ENCODE data around the gene DCC.
A peak's percentile ranks its signal among the peaks of the same experiment; 100 is the strongest.

Gene DCC

DNA sequence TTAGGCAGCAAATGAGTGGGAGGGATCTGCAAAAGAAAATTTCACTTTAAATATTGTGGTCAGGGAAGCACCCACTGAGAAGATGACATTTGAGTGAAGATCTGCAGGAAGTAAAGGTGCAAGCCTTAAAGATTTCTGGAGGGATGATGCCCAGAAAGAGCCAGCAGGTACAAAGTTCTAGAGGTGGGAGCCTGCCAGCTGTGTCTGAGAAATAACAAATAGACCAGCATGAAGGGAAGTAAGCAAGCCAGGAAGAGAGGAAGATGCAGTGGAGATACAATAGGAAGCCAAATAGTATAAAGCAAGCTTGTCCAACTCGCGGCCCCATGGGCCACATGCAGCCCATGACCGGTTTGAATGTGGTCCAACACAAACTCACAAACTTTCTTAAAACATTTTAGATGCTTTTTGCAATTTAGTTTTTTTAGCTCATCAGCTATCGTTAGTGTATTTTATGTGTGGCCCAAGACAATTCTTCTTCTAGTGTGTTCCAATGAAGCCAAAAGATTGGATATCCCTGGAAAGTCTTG, 489.9 kb downstream of the DCC start:
- Mint-ChIP-seq H3K36me3 (ENCODE audit: insufficient read depth) (no peaks in the 10 kb centered on the region), H3K27ac (ENCODE audit: low read depth) (no peak overlapping the region), H3K4me3 (no peak overlapping the region), H3K27me3 (no peaks in the 10 kb centered on the region), H3K4me1 (no peaks in the 10 kb centered on the region), H3K9me3 (peaks cover 20% of the 10 kb centered on the region)
- DNase-seq (ENCODE audit: low spot score in 2 of 2) (no peak), ATAC-seq (replicated peaks; ENCODE audit: extremely low read depth, poor library complexity, severe bottlenecking) (no peak)

DNA sequence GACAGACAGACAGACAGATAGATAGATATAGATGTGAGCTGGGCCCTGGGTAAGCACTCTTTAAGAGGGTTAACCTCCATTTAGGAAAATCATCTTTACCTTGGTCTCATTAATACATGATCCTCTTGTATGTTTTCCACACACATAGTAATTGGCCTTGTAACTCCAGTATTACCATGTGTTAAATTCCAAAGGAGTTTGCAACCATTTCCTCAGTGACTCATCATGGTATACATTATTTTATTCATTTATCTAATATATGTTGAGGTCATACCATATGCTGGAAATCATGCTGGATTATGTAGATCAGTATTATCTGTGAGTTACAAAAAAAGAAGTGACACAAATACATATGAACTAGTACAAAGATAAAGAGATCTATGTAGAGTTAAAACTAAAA, 504.3 kb downstream of the DCC start:
- H3K9me3 Mint-ChIP-seq, result peaks cover 6% of the 10 kb centered on the region
- ATAC-seq (replicated peaks; ENCODE audit: extremely low read depth, poor library complexity, severe bottlenecking) (no peak), DNase-seq (ENCODE audit: low spot score in 2 of 2) (no peak)
- H3K4me3 Mint-ChIP-seq, result no peak overlapping the region
- H3K27me3 Mint-ChIP-seq, result no peaks in the 10 kb centered on the region
- no peak overlapping the region for H3K27ac Mint-ChIP-seq (ENCODE audit: low read depth)
- no peaks in the 10 kb centered on the region for H3K36me3 Mint-ChIP-seq (ENCODE audit: insufficient read depth)
- no peaks in the 10 kb centered on the region for H3K4me1 Mint-ChIP-seq

DNA sequence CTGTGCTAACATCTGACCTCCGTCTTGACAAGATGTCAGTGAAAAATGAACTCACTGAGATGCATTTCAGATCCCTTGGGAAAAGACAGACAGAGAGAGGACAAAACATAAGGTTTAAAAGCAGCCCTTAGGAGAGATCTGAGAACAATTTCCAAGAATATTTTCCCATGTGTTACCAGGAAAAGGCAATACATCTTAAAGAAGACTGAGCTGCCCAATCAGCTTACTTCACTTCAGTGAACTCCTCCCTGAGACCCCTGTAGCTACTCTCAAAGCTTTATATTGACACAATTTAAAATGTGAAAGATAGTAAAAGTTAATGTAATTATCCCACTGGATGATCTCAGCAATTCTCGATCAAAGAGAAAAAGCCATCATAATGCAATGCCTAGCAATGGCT, 505.0 kb downstream of the DCC start:
- no peak for DNase-seq (ENCODE audit: low spot score in 2 of 2)
- no peaks in the 10 kb centered on the region for H3K36me3 Mint-ChIP-seq (ENCODE audit: insufficient read depth)
- no peaks in the 10 kb centered on the region for H3K27me3 Mint-ChIP-seq
- H3K4me3 Mint-ChIP-seq, result no peak overlapping the region
- peaks cover 6% of the 10 kb centered on the region for H3K9me3 Mint-ChIP-seq
- H3K27ac Mint-ChIP-seq (ENCODE audit: low read depth), result no peak overlapping the region
- no peaks in the 10 kb centered on the region for H3K4me1 Mint-ChIP-seq
- no peak for ATAC-seq (replicated peaks; ENCODE audit: extremely low read depth, poor library complexity, severe bottlenecking)

DNA sequence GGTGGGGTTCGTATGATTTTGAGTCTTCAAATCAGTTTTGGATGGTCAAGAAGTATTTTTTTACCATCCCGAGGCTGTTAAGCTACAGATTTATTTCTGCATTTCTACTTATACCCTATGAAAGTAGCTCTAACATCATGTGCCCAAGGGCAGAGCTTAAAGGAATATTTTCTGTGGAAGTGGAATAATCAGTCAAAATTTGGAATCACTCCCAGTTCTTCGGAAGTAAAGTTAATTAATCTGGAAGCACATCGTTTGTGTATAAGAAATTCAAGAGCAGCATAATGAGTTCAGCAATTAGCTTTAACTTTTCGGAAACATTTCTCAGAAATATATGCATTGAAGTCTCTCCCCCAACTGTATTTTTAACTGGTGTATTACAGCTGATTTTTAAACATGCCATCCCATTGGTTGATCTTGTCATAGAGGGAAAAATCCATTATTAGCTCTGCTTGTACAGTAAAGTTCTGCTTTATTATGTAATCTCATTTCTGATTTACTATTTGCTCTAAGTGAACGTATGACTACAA, 510.1 kb downstream of the DCC start:
- Mint-ChIP-seq H3K27ac (ENCODE audit: low read depth) (no peak overlapping the region), H3K4me3 (no peak overlapping the region), H3K36me3 (ENCODE audit: insufficient read depth) (no peaks in the 10 kb centered on the region), H3K9me3 (no peaks in the 10 kb centered on the region), H3K27me3 (no peaks in the 10 kb centered on the region), H3K4me1 (no peaks in the 10 kb centered on the region)
- ATAC-seq (replicated peaks; ENCODE audit: extremely low read depth, poor library complexity, severe bottlenecking), result no peak
- no peak for DNase-seq (ENCODE audit: low spot score in 2 of 2)

DNA sequence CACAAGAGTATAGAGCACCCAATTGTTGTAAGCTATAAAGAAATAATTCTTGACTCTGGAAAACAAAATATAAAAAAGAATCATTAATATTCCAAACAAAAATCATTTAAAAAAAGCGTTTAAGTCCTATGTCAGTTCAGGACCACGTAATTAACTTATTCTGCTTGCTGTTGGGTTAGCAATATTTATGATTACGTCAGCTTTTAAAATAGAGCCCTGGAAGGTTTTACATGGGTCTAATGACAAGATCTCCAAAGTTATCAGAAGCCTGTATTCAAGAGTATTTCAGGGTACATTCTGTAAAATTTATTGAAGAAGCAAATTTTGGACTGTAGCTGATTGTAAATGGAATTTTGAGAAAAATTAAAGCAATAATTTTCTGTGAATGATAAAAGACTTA, 521.6 kb downstream of the DCC start:
- no peak overlapping the region for H3K4me3 Mint-ChIP-seq
- peaks cover 7% of the 10 kb centered on the region for H3K9me3 Mint-ChIP-seq
- no peak overlapping the region for H3K27ac Mint-ChIP-seq (ENCODE audit: low read depth)
- DNase-seq (ENCODE audit: low spot score in 2 of 2) (no peak), ATAC-seq (replicated peaks; ENCODE audit: extremely low read depth, poor library complexity, severe bottlenecking) (no peak)
- no peaks in the 10 kb centered on the region for H3K4me1 Mint-ChIP-seq
- no peaks in the 10 kb centered on the region for H3K27me3 Mint-ChIP-seq
- H3K36me3 Mint-ChIP-seq (ENCODE audit: insufficient read depth), result no peaks in the 10 kb centered on the region

DNA sequence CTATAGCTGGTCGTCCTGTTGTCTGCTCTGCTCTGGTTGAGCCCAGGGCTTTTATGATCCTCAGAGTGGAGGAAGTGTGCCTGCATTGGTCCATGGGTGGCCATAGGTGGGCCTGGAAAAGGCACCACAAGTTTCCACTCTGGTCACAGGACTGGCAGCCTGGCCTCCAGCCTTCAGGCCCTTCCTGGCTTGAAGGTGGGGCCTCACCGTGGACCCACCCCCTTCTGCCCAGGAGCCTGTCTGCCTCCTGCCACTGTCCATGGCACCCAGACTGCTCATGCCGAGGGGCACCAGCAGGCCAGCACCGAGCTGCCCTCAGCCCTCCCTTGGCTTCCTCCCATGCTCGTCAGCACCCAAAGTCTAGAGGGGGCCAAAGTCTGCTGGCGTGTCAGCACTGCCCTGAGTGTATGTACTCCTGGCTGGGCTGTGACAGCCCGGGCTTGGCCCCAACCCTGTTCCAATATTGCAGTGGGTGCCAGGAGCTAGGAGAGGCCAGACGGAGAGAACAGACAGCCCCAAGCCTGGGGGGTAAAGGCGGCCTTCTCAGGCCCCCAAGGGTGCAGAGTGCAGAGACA, 529.4 kb downstream of the DCC start:
- Mint-ChIP-seq H3K9me3 (peaks cover 9% of the 10 kb centered on the region), H3K36me3 (ENCODE audit: insufficient read depth) (no peaks in the 10 kb centered on the region), H3K4me1 (no peaks in the 10 kb centered on the region), H3K4me3 (no peak overlapping the region), H3K27me3 (no peaks in the 10 kb centered on the region), H3K27ac (ENCODE audit: low read depth) (no peak overlapping the region)
- DNase-seq (ENCODE audit: low spot score in 2 of 2), result no peak
- ATAC-seq (replicated peaks; ENCODE audit: extremely low read depth, poor library complexity, severe bottlenecking), result no peak

DNA sequence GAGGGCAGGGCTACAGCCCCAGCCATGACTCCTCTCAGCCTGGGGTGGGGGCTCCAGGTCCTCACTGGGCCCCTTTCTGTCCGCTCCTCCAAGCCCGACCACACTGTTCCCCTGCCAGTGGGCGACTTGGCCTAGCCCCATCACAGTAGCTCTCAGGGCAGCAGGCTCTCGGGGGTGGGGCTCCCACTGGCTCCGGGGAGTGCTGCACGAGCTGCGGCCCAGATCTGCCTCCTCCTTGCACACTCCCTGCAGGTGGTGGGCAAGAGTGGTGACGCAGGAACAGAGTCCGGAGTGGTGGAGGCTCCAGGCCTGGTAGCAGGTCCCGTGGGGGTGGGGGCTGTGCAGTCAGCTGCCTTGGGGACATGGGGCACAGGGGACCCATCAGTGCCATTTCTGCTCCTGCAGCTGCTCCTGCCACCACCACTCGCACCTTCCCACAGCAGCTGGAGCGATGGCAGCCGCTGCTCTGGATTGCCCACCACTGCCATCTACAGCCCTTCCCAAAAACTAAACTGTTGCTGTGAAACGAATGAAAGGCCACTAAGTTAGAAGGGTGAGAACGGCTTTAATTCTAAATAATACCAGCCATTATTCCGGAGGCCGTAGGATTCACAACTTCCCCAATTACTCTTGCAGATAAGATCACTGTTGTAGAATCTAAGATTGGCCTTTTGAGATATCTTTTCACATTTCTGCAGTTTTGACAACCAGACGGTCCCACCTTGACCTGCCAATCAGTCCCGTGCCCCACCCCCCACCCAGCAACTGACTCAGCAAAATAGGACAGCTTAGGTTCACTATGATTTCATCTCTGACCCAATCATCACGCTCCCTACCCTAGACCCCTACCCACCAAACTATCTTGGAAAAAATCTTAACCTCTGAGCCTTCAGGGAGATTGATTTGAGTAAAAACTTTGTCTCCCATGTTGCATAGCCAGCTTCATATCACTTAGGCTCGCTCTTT, 530.2 kb downstream of the DCC start:
- Mint-ChIP-seq H3K4me1 (no peaks in the 10 kb centered on the region), H3K4me3 (no peak overlapping the region), H3K36me3 (ENCODE audit: insufficient read depth) (no peaks in the 10 kb centered on the region), H3K27me3 (no peaks in the 10 kb centered on the region), H3K9me3 (peaks cover 13% of the 10 kb centered on the region), H3K27ac (ENCODE audit: low read depth) (no peak overlapping the region)
- ATAC-seq (replicated peaks; ENCODE audit: extremely low read depth, poor library complexity, severe bottlenecking) (peak; percentile 28), DNase-seq (ENCODE audit: low spot score in 2 of 2) (no peak)

DNA sequence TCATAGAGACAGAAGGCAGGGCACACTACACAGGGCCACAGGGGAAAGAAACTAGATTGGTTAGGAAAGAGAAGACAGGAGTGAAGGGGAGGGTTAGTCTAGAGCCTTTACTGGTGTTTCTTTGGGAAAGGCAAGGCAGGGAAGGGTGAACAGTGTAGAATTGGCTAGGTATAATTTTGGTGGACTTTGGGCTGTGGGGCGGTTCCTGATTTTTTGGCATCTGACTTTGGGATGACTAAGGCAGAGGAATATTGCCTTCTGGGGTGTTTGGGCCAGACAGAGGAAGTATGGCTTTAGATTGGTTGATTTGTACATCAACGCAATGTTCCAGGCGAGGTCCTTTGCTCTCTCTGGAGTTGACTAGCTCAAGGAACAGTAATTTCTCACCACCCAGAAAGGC, 534.8 kb downstream of the DCC start:
- H3K27ac Mint-ChIP-seq (ENCODE audit: low read depth), result no peak overlapping the region
- no peaks in the 10 kb centered on the region for H3K36me3 Mint-ChIP-seq (ENCODE audit: insufficient read depth)
- no peaks in the 10 kb centered on the region for H3K4me1 Mint-ChIP-seq
- H3K27me3 Mint-ChIP-seq, result no peaks in the 10 kb centered on the region
- ATAC-seq (replicated peaks; ENCODE audit: extremely low read depth, poor library complexity, severe bottlenecking), result no peak
- H3K9me3 Mint-ChIP-seq, result peaks cover 14% of the 10 kb centered on the region
- H3K4me3 Mint-ChIP-seq, result no peak overlapping the region
- no peak for DNase-seq (ENCODE audit: low spot score in 2 of 2)

DNA sequence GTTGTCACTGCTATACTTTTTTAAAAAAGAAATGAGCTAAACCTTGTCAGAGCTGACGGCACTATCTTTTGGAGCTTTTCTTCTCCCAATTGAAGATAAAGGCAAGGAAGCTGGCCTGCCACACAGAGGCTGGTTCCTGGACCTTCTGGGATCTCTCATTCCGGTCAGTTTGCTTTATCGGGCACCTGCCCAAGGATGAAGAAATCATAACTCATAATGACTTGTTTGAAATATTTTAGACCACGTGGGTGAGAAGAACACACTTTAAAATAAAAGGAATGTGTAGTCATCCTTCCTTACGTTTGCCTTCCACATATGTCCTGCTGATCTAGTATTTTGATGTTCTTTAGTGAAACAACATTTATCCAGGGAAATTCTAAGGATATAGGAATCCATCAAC, 535.7 kb downstream of the DCC start:
- no peaks in the 10 kb centered on the region for H3K27me3 Mint-ChIP-seq
- H3K36me3 Mint-ChIP-seq (ENCODE audit: insufficient read depth), result no peaks in the 10 kb centered on the region
- H3K9me3 Mint-ChIP-seq, result peaks cover 14% of the 10 kb centered on the region
- no peak overlapping the region for H3K27ac Mint-ChIP-seq (ENCODE audit: low read depth)
- no peak overlapping the region for H3K4me3 Mint-ChIP-seq
- H3K4me1 Mint-ChIP-seq, result no peaks in the 10 kb centered on the region
- no peak for ATAC-seq (replicated peaks; ENCODE audit: extremely low read depth, poor library complexity, severe bottlenecking)
- no peak for DNase-seq (ENCODE audit: low spot score in 2 of 2)

DNA sequence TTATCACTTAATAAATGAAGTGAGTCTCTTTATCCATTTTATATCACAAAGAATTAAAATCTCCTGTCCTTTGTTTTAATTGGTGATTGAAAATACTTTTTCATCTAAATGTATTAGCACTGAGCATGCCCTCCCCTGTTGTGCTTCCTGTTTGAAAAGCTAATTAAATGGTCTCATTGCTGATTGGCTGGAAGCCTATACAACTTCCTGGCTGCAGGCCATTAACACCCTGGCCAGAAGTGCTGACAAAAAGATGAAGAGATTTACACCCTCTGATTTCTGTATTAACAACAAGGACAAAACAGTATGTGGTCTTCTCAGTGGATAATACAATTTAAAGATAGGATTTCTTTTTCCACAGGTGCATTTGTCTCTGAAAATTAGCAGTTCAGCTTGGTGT, 548.0 kb downstream of the DCC start:
- no peaks in the 10 kb centered on the region for H3K27me3 Mint-ChIP-seq
- H3K36me3 Mint-ChIP-seq (ENCODE audit: insufficient read depth), result no peaks in the 10 kb centered on the region
- H3K9me3 Mint-ChIP-seq, result peaks cover 8% of the 10 kb centered on the region
- no peak overlapping the region for H3K4me3 Mint-ChIP-seq
- no peak for DNase-seq (ENCODE audit: low spot score in 2 of 2)
- no peak overlapping the region for H3K27ac Mint-ChIP-seq (ENCODE audit: low read depth)
- no peaks in the 10 kb centered on the region for H3K4me1 Mint-ChIP-seq
- no peak for ATAC-seq (replicated peaks; ENCODE audit: extremely low read depth, poor library complexity, severe bottlenecking)

DNA sequence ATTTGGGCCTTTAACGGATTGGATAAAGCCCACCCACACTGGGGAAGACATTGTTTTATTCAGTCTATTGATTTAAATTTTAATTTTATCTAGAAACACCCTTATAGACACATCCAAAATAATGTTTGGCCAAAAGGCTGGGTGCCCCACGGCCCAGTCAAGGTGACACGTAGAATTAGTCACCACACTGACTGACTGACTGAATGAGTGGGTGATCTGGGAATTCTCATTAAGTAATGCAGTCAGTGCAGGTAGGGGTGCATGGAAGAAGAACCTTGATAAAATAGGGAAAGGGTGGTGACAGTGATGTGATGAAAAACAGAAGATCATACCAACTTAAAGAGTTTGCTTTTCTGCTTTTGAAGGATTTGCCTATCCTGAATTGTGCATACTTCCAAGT, 554.8 kb downstream of the DCC start:
- no peak for DNase-seq (ENCODE audit: low spot score in 2 of 2)
- Mint-ChIP-seq H3K4me1 (no peaks in the 10 kb centered on the region), H3K27ac (ENCODE audit: low read depth) (no peak overlapping the region), H3K27me3 (no peaks in the 10 kb centered on the region), H3K36me3 (ENCODE audit: insufficient read depth) (no peaks in the 10 kb centered on the region), H3K4me3 (no peak overlapping the region), H3K9me3 (peaks cover 11% of the 10 kb centered on the region)
- no peak for ATAC-seq (replicated peaks; ENCODE audit: extremely low read depth, poor library complexity, severe bottlenecking)

DNA sequence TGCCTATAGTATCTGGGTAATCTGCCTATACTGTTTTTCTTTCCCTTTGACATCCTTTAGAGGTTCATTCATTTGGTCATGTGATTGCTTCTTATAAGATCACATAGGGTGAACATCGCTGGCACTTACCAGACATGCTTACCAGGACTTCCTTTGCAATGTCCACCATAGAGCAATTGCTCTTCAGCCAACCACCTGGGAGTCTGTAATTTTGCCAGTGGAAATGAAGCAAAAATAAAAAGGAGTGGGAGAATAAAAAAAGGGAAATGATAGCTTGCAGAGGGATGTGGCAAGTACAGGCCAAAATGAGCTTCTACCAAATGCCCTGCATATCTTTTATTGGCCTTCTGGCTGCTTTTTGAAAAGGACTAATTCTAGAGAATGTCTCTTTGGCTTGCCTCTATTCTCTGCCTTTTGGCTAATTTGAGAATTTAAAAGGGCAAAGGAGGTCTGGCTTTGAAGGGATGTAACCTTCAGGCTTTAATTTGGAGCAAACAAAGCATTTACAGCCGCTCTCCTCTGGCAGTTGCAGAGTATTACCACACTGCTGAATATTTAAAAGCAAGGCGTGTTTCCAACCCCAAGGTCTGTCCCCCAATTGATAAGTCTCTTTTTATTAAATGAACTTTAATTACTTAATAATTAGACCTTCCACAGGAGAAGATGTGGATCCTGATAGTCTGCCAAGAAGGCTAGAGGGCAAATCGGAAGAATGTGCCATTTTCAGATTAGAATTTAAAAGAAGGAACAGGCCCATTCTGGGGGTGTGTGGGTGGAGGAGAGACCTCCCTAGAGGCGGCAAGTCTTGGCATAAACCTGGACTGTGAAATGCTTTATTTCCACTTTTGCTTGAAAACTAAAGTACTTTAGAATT, 557.9 kb downstream of the DCC start:
- no peak overlapping the region for H3K4me3 Mint-ChIP-seq
- H3K27me3 Mint-ChIP-seq, result no peaks in the 10 kb centered on the region
- H3K9me3 Mint-ChIP-seq, result peaks cover 10% of the 10 kb centered on the region
- DNase-seq (ENCODE audit: low spot score in 2 of 2) (no peak), ATAC-seq (replicated peaks; ENCODE audit: extremely low read depth, poor library complexity, severe bottlenecking) (no peak)
- no peaks in the 10 kb centered on the region for H3K36me3 Mint-ChIP-seq (ENCODE audit: insufficient read depth)
- no peaks in the 10 kb centered on the region for H3K4me1 Mint-ChIP-seq
- no peak overlapping the region for H3K27ac Mint-ChIP-seq (ENCODE audit: low read depth)

Measured in central memory CD8-positive, alpha-beta T cell (primary cell).